HG02938 (cell line): ENCODE data around the gene CARD9.
A peak's percentile ranks its signal among the peaks of the same experiment; 100 is the strongest.

Experiments used
- ATAC-seq: cut with Tn5 transposase; IDR thresholded peaks from one replicate; pipeline ENCODE4 v1.9.1; 2021; ENCODE audit warnings: mild to moderate bottlenecking, moderate library complexity; ENCODE audit not compliant: unreplicated experiment

The CARD9 gene

GRCh38 chr9:136402067-136402466, 28.6 kb upstream of the CARD9 start:
- ATAC-seq = no peak

DNA sequence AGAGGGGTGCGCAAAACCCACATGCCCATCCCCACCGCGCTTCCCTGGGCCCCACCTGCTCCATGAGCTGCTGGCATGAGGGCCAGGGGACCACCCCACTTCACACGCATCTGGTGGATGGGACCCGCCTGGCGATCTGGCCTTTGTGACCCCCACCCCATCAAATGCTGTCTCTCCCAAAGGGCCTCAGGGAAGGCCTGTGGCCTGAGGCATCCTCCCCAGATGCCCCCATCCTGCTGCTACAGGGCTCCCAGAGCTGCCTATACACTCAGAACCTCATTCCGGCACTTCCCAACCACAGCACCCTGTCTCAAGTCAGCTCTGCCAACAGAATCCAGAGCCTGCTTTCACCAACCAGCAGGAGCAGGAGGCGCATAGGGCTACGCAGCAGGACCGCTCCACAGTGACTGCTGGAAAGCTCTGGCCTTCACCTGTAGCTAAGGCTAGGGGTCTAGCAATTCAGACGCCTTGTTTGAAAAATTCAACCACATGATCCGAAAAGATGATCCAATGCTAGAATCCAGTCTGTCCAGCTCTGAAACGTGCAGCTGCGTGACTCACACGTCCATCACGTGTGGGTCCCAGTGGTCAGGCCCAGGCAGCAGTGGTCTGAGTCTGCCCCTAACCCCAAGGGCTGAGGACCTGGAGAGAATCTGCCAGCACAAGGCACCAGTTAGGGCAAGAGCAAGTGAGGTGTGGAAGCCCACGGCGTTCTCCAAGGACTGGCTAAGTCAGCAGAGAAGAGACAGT, 27.9 kb upstream of the CARD9 start:
- no peak for ATAC-seq

DNA sequence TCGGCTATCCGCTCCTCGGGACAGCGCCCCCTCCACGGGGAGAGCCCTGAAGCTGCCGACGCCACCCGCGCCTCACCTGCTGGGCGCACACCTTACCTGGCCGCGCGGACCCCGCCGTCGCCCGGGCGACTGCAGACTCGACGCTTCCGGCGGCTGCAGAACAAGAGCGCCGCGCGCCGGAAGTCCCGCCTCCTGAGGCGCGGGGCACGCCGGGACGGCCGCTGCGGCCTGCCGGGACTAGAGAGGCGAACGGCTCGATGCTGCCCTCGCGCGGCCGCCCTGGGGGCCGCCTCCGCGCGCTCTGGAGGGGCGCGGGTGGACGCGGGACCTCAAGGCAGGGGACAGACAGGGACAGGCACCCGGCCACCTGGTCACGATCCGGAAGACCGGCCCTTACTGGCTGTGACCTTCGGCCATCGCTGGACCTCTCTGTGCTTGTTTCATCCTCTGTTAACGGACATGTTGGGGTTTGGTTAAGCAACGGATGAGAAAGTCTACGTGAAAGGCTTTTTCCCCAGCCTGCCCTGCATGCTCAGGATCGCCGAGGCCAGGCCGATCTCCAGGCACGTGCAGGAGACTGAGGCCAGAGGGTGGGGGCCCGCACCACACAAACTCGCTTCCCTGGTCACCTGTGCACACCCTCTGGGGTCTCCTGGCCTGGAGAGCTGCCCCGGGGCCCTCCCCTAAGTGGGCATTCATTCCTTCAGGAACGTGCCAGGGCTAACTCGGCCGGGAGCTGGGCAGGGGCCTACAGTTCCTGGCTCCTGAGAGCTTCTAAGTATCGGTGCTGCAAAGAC, 26.8 kb upstream of the CARD9 start, which contains the start of gene SNAPC4:
Gene SNAPC4 (minus strand): TSS at position 133 of the 797 bp plus-strand sequence. CDS start 1,742 bp downstream, outside the sequence.
- ATAC-seq = peak; percentile 58

- no peak for ATAC-seq
Observed at GRCh38 chr9:136399176-136400037, 25.9 kb upstream of the CARD9 start.

GRCh38 chr9:136398286-136398685, 24.8 kb upstream of the CARD9 start:
- ATAC-seq = no peak

DNA sequence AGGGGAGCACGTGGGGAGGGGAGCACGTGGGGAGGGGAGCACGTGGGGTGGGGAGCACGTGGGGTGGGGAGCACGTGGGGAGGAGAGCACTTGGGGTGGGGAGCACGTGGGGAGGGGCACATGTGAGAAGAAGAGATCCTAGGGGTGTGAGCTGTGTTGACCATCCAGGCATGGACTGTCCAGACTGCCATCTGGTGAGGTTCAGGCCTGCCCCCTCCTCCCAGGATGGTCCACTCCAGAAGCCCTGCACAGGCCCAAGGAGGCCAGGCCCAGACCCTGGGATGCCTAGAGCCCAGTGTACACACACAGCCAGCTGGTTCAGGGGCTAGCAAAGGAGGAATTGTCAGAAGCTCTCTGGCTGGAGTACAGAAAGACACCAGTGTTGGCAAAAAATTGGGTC, 24.2 kb upstream of the CARD9 start:
- ATAC-seq = no peak

DNA sequence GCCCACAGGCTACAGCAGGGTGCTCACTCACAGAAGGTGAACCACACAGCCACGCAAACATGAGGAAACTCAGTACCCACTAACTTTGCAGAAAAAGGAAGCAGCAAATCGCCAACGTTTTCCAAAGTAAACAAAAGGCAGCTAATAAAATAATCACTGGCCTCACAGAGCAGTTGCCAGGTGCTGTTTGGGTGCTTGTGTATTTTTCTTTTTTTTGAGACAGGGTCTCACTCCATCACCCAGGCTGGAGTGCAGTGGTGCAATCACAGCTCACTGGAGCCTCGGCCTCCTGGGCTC, 22.7 kb upstream of the CARD9 start:
- no peak for ATAC-seq

GRCh38 chr9:136395345-136396218, 22.1 kb upstream of the CARD9 start:
- ATAC-seq = no peak

- no peak for ATAC-seq
Observed at GRCh38 chr9:136395020-136395340, 21.5 kb upstream of the CARD9 start.

DNA sequence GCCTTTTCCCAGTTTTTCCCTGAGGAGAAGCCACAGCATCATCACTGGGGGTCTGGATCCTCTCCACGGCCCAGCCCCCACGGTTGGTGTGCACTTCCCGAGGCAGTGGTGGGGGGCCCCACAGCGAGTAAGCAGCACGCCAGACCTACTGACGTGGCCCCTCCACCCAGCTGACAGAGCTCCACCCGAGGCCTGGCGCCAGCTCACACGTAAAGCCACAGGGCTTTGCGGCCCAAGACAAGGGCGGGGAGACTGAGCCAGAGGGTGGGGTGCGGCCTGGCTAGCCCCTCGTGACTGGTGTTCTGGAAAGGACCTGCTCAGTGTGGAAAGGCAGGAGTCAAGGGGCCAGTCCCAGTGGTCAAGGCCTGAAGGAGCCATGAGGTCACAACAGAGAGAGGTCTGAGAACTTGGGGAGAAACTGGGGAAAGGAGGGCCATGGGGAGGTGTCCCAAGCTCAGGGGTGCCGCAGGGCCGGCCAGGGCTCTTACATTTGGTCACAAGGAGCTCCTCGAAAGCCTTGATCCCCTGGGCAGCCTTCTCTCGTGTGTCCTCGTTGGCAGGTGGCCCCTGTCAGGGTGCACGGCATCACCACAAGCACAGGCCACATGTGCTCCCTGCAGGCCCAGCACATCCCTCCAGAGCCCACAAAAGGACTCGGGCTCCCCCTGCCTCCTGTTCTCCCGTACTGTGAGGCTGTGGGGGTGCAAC, 21.0 kb upstream of the CARD9 start:
- ATAC-seq = no peak

GRCh38 chr9:136393531-136393930, 20.1 kb upstream of the CARD9 start:
- ATAC-seq = no peak

DNA sequence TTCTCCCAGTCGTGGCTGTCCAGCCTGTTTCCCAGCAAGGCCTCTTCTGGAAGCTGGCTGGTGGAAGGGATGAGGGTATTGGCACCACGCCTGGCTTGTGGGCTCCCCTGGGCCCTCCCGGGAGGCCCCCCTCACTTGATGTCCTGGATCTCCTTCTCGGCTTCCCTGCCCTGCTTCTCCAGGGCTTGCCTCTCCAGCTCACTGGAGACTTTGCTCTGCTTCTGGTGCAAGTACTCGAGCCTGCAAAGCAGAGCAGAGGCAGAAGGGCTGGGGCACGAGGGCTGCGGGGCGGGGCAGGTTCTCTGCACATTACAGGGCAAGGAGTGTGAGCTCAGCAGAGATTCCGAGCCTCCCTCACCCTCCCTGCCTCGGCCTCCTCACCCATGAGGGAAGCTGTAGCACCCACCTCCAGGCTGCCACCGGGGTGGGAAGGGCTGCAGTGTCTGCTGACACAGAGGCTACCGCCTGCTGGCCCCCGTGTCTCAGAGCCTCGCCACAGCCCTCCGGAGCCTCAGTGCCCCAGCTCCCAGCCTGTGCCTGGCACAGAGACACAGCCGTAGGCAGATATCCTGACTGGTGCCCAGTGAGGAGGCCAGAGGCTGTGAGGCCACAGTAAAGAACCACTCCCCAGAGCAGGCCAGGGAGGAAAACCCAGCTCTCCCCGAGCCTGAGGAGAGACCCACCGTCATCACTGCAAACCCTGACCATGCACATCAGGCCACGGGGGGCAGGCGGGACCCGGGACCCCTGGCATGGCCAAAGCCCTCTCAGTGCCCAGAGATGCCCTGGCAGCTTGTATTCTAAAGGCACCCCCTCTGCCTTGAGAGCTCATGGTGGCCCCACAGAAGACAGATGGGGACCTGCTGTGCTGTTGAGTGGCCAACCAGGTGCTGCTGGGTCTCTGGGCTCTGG, 19.3 kb upstream of the CARD9 start:
- no peak for ATAC-seq

DNA sequence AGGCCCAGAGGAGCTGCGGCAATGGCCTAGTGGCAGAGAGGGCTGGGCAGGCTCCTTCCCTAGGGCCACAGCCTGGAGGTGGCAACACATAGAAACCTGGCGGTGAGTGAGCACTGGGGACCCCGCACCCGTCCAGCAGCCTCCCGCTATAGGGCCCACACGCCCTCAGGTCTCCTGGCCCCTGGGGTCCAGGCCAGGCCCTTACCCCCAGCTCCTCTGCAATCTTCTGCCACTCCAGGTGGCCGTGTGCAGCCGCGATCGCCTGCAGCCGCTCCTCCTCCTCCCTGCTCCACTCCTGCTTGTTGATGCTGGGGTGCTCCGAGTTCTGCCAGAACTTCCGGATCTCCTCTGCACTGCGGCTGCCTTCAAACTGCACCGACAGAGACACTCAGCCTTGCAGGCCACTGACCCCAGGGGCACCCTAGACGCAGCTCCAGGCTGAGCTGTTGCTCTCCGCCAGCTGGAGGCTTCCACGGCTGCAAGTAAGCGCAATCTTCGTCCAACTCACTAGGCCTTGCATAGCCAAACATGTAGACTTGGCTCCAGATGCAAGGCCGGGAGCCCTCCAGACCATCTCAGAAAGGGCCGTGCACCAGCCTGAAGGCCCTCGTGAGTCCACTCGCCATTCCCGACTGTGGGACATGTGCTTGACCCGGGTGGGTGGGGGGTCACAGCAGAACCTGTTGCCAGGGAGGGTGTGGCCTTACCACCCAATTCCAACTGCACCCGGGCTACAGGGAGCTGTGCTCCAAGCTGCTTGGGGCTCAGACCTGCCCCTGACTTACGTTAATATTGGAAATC, 18.5 kb upstream of the CARD9 start:
- ATAC-seq = no peak

GRCh38 chr9:136389396-136389795, 15.9 kb upstream of the CARD9 start:
- ATAC-seq = no peak

DNA sequence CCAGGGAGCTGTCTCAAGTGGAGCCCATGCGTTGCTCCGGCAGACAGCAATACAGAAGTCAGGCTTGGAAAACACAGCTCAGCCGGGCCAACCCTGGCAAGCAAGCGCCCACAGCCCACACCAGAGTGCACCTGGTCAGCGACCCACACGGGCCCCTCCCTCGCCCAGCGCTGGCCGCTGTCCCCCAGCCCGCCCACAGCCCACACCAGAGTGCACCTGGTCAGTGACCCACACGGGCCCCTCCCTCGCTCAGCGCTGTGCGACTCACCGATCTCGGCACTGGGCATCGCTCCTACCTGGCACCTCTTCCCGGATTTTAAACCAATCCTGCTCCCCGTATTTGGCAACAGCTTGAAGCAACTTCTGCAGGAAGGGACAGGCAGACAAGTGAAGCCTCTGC, 13.7 kb upstream of the CARD9 start:
- no peak for ATAC-seq

DNA sequence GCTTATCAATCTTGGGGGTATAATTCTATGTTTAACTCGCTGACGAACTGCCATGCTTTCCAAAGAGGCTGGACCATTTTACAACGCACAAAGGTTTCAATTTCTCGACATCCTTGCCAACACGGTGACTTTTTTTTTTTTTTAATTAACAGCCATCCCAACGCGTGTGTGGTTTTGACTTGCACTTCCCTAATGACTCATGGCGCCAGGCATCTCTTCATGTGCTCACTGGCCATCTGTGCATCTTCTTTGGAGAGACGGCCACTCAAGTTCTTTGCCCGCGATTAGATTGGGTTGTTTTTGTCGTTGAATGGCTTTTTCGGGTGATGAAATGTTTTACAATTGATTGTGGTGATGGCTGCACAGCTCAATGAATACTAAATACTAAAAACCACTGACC, 12.5 kb upstream of the CARD9 start:
- ATAC-seq = no peak

DNA sequence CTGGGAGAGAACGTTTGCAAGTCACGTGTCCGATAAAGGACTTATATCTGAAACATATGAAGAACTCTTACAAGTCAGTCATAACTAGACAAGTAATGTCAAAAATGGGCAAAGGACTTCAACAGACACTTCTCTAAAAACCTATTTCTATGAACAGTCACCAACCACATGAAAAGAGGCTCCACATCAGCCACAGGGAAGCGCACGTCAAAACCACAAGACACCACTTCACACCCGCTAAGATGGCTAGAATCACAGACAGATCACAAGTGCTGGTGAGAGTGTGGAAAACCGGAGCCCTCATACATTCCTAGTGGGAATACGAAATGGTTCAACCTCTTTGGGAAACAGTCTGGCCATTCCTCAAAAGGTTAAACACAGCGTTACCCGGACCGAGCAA, 11.5 kb upstream of the CARD9 start:
- ATAC-seq = no peak

- no peak for ATAC-seq
Observed at GRCh38 chr9:136383436-136383835, 10.0 kb upstream of the CARD9 start.
